ENCODE measurements around the gene ABCD2. TPM values are rescaled to one million over a fixed set of nuclear protein-coding genes. Genes with fewer than 3 reads are reported as not detected.

The ABCD2 gene
- total RNA-seq, 8 experiments from 2014 or later = 0.05 to 3.2 (median 0.28) TPM; not detected in 2

DNA sequence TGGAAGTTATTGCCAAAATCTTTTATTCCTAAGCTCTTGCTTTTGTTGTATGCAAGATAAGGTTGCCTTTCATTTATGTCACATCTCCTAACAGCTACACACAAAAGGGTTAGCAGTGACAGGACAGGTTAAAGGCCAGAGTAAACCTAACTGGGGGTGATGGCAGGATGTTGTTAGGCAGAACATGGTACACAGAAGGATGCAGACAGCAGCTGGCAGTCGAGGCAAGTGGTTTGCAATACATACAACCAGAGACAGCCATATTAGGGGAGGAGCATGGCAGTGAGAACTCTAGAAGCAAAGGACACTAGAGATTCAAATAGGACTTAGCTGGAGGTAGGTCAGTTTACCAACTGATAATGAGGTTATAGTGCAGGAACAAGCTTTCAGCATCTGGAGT is 2.7 kb upstream of the ABCD2 start:
- in situ Hi-C loops (cut with MboI; ENCODE audit: low pct_unique_long_range_greater_than_20kb in 2 of 9, low sequenced_read_pairs in 9 of 9, unreplicated experiment in 9 of 9) = loop anchor here in 1 of 9 experiments (25.0 kb wide), 1 partner anchor 310 kb away; no protein-coding TSS in a partner anchor
- no peak overlapping the region for H3K4me3 ChIP-seq
- ATAC-seq (replicated peaks in 6 of 8) = no peak
- H3K4me1 ChIP-seq (replicated peaks in 1 of 2) = peaks cover 2% of the 10 kb centered on the region in 2 donors
- 17 to 100% (median 59%) methylated on average over 1 of the region's 1 CpG; no CpG with 5 or more reads in 4 of the 10 experiments for whole genome bisulfite sequencing, 10 experiments
- H3K27ac ChIP-seq = no peak overlapping the region

- in situ Hi-C loops (cut with MboI; ENCODE audit: low pct_unique_long_range_greater_than_20kb in 2 of 9, low sequenced_read_pairs in 9 of 9, unreplicated experiment in 9 of 9) = loop anchor here in 1 of 9 experiments (25.0 kb wide), 1 partner anchor 309 kb away; no protein-coding TSS in a partner anchor
- H3K4me3 ChIP-seq = no peak overlapping the region
- no peak overlapping the region for H3K27ac ChIP-seq
- H3K4me1 ChIP-seq (replicated peaks in 1 of 2) = peaks cover 2% of the 10 kb centered on the region in 2 donors
- no peak for ATAC-seq (replicated peaks in 6 of 8)
These were observed 2.1 kb upstream of the ABCD2 start for GRCh38 chr12:39621670-39622069.

- WGBS, 10 experiments = 17 to 90% (median 60%) methylated on average over 1 to 7 of the region's 11 CpGs; no CpG with 5 or more reads in 1 of the 10 experiments
- peaks cover 2% of the 10 kb centered on the region in 2 donors for H3K4me1 ChIP-seq (replicated peaks in 1 of 2)
- H3K27ac ChIP-seq = peak overlapping the region in 1 of 2 donors; percentile 23
- in situ Hi-C loops (cut with MboI; ENCODE audit: low pct_unique_long_range_greater_than_20kb in 2 of 9, low sequenced_read_pairs in 9 of 9, unreplicated experiment in 9 of 9) = loop anchor here in 1 of 9 experiments (25.0 kb wide), 1 partner anchor 309 kb away; no protein-coding TSS in a partner anchor
- no peak for ATAC-seq (replicated peaks in 6 of 8)
- peak overlapping the region; percentile 40 to 55 (median 41) for H3K4me3 ChIP-seq
These were observed 1.4 kb upstream of the ABCD2 start for GRCh38 chr12:39620659-39621658.

GRCh38 chr12:39619316-39619659 is 315 bp downstream of the ABCD2 start:
- WGBS, 10 experiments = 0 to 59% (median 13%) methylated on average over 4 to 10 of the region's 10 CpGs
- Histone ChIP-seq H3K27ac (no peak overlapping the region), H3K4me3 (peak overlapping the region; percentile 40 to 55 (median 41)), H3K4me1 (replicated peaks in 1 of 2) (peaks cover 2% of the 10 kb centered on the region in 2 donors)
- in situ Hi-C loops (cut with MboI; ENCODE audit: low pct_unique_long_range_greater_than_20kb in 2 of 9, low sequenced_read_pairs in 9 of 9, unreplicated experiment in 9 of 9) = loop anchor here in 1 of 9 experiments (25.0 kb wide), 1 partner anchor 307 kb away; no protein-coding TSS in a partner anchor
- ATAC-seq (replicated peaks in 6 of 8) = peak; percentile 48 to 73 (median 66)

DNA sequence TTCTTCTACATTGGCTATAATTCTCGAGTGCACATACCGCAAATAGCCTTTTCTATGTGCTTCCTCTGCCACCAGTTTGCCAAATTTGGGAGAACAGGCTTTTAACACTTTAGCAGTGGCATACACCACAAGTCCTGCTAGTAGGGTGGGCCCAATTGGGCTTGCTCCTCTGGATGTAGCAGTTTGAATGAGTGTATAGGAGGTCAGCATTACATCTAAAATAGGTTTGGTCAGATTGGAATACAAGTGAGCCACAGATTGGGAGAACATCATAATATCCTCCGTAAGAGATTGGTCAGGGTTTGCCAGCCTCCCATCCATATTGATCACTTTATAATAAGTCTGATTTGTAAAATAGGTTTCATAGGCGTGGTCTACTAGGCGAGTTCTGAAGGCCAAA is 902 bp downstream of the ABCD2 start:
- in situ Hi-C loops (cut with MboI; ENCODE audit: low pct_unique_long_range_greater_than_20kb in 2 of 9, low sequenced_read_pairs in 9 of 9, unreplicated experiment in 9 of 9) = loop anchor here in 1 of 9 experiments (25.0 kb wide), 1 partner anchor 306 kb away; no protein-coding TSS in a partner anchor
- no peak for ATAC-seq (replicated peaks in 6 of 8)
- H3K4me3 ChIP-seq = peak overlapping the region; percentile 40 to 55 (median 41)
- H3K27ac ChIP-seq = no peak overlapping the region
- WGBS, 10 experiments = 12 to 100% (median 59%) methylated on average over 1 to 5 of the region's 5 CpGs
- H3K4me1 ChIP-seq (replicated peaks in 1 of 2) = peaks cover 2% of the 10 kb centered on the region in 2 donors

DNA sequence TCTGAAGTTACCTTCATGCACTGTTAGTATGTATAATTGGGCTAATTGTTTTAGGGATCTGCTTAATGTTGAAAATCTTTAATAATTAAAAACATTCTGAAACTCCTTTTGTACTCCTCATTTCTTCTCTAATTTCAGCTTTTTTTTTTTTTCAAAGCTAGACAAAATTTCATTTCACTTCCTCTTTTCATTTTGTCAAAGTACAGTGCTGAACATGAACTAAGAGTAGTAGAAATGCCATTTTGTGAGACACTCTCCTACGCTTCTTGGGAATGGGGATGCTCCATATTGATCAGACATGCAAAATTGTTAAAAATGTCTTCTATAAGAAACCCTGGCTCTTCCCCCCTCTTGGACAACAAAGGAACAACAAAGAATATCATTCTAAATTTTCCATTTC is 1.7 kb downstream of the ABCD2 start:
- WGBS, 10 experiments = 20 to 100% (median 100%) methylated on average over 1 of the region's 1 CpG
- H3K4me1 ChIP-seq (replicated peaks in 1 of 2) = peaks cover 2% of the 10 kb centered on the region in 2 donors
- in situ Hi-C loops (cut with MboI; ENCODE audit: low pct_unique_long_range_greater_than_20kb in 2 of 9, low sequenced_read_pairs in 9 of 9, unreplicated experiment in 9 of 9) = loop anchor here in 1 of 9 experiments (25.0 kb wide), 1 partner anchor 306 kb away; no protein-coding TSS in a partner anchor
- no peak for ATAC-seq (replicated peaks in 6 of 8)
- no peak overlapping the region for H3K4me3 ChIP-seq
- no peak overlapping the region for H3K27ac ChIP-seq

DNA sequence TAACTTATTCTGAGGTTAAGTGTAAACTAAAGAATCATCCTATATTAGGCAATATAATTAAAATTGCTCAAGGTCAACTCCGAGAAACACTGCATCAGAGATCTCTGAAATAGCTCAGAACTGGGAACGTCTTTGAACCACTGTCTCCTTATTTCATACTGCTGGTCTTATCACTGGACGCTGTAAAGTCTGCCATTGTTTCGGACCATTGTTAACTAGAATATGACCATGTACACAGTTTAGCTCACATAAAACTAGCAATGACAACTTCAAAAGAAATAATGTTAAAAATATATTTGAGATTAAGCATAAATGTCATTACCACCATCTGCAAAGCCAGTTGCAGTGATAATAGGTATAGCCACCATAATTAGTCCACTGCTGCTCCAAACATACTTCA is 2.9 kb downstream of the ABCD2 start:
- Histone ChIP-seq H3K4me3 (no peak overlapping the region), H3K4me1 (replicated peaks in 1 of 2) (peaks cover 2% of the 10 kb centered on the region in 2 donors), H3K27ac (no peak overlapping the region)
- ATAC-seq (replicated peaks in 6 of 8) = no peak
- WGBS, 10 experiments = 53 to 100% (median 79%) methylated on average over 2 to 4 of the region's 4 CpGs; no CpG with 5 or more reads in 1 of the 10 experiments
- in situ Hi-C loops (cut with MboI; ENCODE audit: low pct_unique_long_range_greater_than_20kb in 2 of 9, low sequenced_read_pairs in 9 of 9, unreplicated experiment in 9 of 9) = loop anchor here in 1 of 9 experiments (25.0 kb wide), 1 partner anchor 304 kb away; no protein-coding TSS in a partner anchor

DNA sequence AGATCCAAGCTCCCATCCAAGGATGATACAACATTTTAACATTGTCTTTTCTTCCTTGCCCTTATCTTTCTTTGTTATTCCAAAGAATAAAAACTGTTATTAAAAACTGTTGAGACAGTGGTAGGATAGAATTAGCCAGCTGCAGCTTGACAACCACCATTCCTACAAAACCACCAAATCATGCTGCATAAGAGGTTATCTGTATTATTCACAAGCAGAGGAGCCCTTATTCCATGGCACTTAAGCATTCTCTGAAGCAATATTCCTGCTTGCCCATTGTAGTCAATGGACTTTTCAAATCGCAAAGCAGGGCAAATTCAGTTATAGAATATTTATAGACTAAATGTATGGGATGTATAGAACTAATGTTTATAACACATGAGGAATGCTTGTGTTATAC is 3.4 kb downstream of the ABCD2 start:
- no peak overlapping the region for H3K27ac ChIP-seq
- in situ Hi-C loops (cut with MboI; ENCODE audit: low pct_unique_long_range_greater_than_20kb in 2 of 9, low sequenced_read_pairs in 9 of 9, unreplicated experiment in 9 of 9) = loop anchor here in 1 of 9 experiments (25.0 kb wide), 1 partner anchor 304 kb away; no protein-coding TSS in a partner anchor
- WGBS, 10 experiments = 56 to 100% (median 100%) methylated on average over 1 of the region's 1 CpG; no CpG with 5 or more reads in 3 of the 10 experiments
- ATAC-seq (replicated peaks in 6 of 8) = no peak
- H3K4me1 ChIP-seq (replicated peaks in 1 of 2) = peaks cover 2% of the 10 kb centered on the region in 2 donors
- no peak overlapping the region for H3K4me3 ChIP-seq

- Histone ChIP-seq H3K27ac (no peak overlapping the region), H3K4me3 (no peak overlapping the region), H3K4me1 (replicated peaks in 1 of 2) (peaks cover 0 to under 1% of the 10 kb centered on the region in 2 donors)
- ATAC-seq (replicated peaks in 6 of 8) = no peak
- WGBS, 10 experiments = 69 to 100% (median 100%) methylated on average over 1 to 2 of the region's 2 CpGs; no CpG with 5 or more reads in 3 of the 10 experiments
- in situ Hi-C loops (cut with MboI; ENCODE audit: low pct_unique_long_range_greater_than_20kb in 2 of 9, low sequenced_read_pairs in 9 of 9, unreplicated experiment in 9 of 9) = loop anchor here in 1 of 9 experiments (25.0 kb wide), 1 partner anchor 301 kb away; no protein-coding TSS in a partner anchor
These were observed 6.1 kb downstream of the ABCD2 start for GRCh38 chr12:39613525-39613924.

GRCh38 chr12:39612250-39612649 is 7.4 kb downstream of the ABCD2 start:
- Histone ChIP-seq H3K27ac (no peak overlapping the region), H3K4me3 (no peak overlapping the region), H3K4me1 (replicated peaks in 1 of 2) (no peaks in the 10 kb centered on the region)
- WGBS, 10 experiments = 8 to 100% (median 79%) methylated on average over 1 to 2 of the region's 2 CpGs
- in situ Hi-C loops (cut with MboI; ENCODE audit: low pct_unique_long_range_greater_than_20kb in 2 of 9, low sequenced_read_pairs in 9 of 9, unreplicated experiment in 9 of 9) = loop anchor here in 1 of 9 experiments (25.0 kb wide), 1 partner anchor 300 kb away; no protein-coding TSS in a partner anchor
- ATAC-seq (replicated peaks in 6 of 8) = no peak

GRCh38 chr12:39611818-39612217 is 7.8 kb downstream of the ABCD2 start:
- in situ Hi-C loops (cut with MboI; ENCODE audit: low pct_unique_long_range_greater_than_20kb in 2 of 9, low sequenced_read_pairs in 9 of 9, unreplicated experiment in 9 of 9) = loop anchor here in 1 of 9 experiments (25.0 kb wide), 1 partner anchor 300 kb away; no protein-coding TSS in a partner anchor
- 0 to 100% (median 56%) methylated on average over 1 to 2 of the region's 2 CpGs; no CpG with 5 or more reads in 1 of the 10 experiments for WGBS, 10 experiments
- no peaks in the 10 kb centered on the region for H3K4me1 ChIP-seq (replicated peaks in 1 of 2)
- no peak overlapping the region for H3K27ac ChIP-seq
- H3K4me3 ChIP-seq = no peak overlapping the region
- ATAC-seq (replicated peaks in 6 of 8) = no peak

- H3K4me3 ChIP-seq = no peak overlapping the region
- in situ Hi-C loops (cut with MboI; ENCODE audit: low pct_unique_long_range_greater_than_20kb in 2 of 9, low sequenced_read_pairs in 9 of 9, unreplicated experiment in 9 of 9) = loop anchor here in 1 of 9 experiments (25.0 kb wide), 1 partner anchor 298 kb away; no protein-coding TSS in a partner anchor
These were observed 9.1 kb downstream of the ABCD2 start for GRCh38 chr12:39610436-39611025.

More at GRCh38 chr12:39610436-39611025, 9.1 kb downstream of the ABCD2 start:
- WGBS, 10 experiments = 0 to 100% (median 87%) methylated on average over 1 of the region's 1 CpG
- Histone ChIP-seq H3K27ac (no peak overlapping the region), H3K4me1 (replicated peaks in 1 of 2) (no peaks in the 10 kb centered on the region)
- ATAC-seq (replicated peaks in 6 of 8) = no peak
